Adrenal gland (tissue), 5 donors: ENCODE results near the gene ADAM19.

Source experiments
- POLR2A ChIP-seq, 2 donors: fragments of 450-650 bp; IDR thresholded peaks; one replicate each; pipeline ENCODE4 v1.6.1; 2017; ENCODE audit warnings: antibody characterized with exemption in 2 of 2, mild to moderate bottlenecking in 2 of 2, moderate library complexity in 1 of 2
- TF ChIP-seq, protein P1 (sequence below), 6 experiments: fragments of 450-650 bp in 4 of 6; fragments of 200-600 bp in 2 of 6; sonication (generic) in 1 of 6; IDR thresholded peaks; 1 replicate in 5 of 6; 2 replicates in 1 of 6; pipeline versions ENCODE4 v1.5.1 to v1.8.0; 2016 to 2021; ENCODE audit warnings: antibody characterized with exemption in 6 of 6, mild to moderate bottlenecking in 2 of 6, moderate library complexity in 1 of 6
- donor health status: DM: no; HTN: no; CAD: no.

DNA sequence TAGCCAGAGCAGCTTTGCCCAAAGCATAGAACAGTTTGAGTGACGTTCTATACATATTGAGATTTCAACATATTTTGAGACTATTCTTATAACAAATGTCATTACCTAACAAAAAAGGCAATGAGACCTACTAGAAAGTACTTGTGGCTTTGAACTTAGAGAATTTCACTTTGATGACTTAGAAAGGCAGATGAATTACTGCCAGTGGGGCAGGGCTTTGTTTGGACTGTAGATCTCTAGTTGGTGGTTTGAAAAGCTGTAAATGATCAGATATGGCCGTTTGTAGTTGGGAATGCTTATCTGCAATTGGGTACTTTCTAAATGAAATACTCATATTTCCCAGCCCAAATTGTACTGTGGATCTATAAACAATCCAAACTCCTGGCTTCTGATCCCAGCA, 48.6 kb upstream of the ADAM19 start:
- TF ChIP-seq, protein P1, sequence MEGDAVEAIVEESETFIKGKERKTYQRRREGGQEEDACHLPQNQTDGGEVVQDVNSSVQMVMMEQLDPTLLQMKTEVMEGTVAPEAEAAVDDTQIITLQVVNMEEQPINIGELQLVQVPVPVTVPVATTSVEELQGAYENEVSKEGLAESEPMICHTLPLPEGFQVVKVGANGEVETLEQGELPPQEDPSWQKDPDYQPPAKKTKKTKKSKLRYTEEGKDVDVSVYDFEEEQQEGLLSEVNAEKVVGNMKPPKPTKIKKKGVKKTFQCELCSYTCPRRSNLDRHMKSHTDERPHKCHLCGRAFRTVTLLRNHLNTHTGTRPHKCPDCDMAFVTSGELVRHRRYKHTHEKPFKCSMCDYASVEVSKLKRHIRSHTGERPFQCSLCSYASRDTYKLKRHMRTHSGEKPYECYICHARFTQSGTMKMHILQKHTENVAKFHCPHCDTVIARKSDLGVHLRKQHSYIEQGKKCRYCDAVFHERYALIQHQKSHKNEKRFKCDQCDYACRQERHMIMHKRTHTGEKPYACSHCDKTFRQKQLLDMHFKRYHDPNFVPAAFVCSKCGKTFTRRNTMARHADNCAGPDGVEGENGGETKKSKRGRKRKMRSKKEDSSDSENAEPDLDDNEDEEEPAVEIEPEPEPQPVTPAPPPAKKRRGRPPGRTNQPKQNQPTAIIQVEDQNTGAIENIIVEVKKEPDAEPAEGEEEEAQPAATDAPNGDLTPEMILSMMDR (IDR thresholded peaks at IDR 0.05): no peak
- TF ChIP-seq POLR2A (IDR thresholded peaks at IDR 0.05): no peak
